G401 (cell line): ENCODE measurements around the gene SLC6A20. TPM values are rescaled to one million over a fixed set of nuclear protein-coding genes. Genes with fewer than 3 reads are reported as not detected.

ENCODE experiments used
- total RNA-seq: library from RNA; depleted of rRNA; stranded (reverse); fragments of >200 nt; shearing (Covaris generic); gene quantifications from 2 replicates; pipeline ENCODE4 v1.2.3, GENCODE V29; 2014; rRNA removed

SLC6A20 gene
- total RNA-seq, 1 experiment from 2014 or later, result 2.2 TPM

Other genes with a start within 250 kb of the SLC6A20 start
- 10.0 and 23.0 TPM in 2 replicates for gene LIMD1, start 201.8 kb downstream of the SLC6A20 start, total RNA-seq
- gene SACM1L, start 107.1 kb downstream of the SLC6A20 start, total RNA-seq, result 13.7 and 22.2 TPM in 2 replicates
- gene LZTFL1, start 45.6 kb upstream of the SLC6A20 start, total RNA-seq, result 28.6 and 31.1 TPM in 2 replicates
- not detected in 2 replicates for gene CCR9, start 90.0 kb upstream of the SLC6A20 start, total RNA-seq
- gene CXCR6, start 146.9 kb upstream of the SLC6A20 start, total RNA-seq, result 0.27 TPM in 1 of 2 replicates, not detected in the other
- 9.1 and 11.3 TPM in 2 replicates for gene FYCO1, start 199.3 kb upstream of the SLC6A20 start, total RNA-seq
- gene XCR1, start 230.9 kb upstream of the SLC6A20 start, total RNA-seq, result 0.06 TPM in 1 of 2 replicates, not detected in the other